Urothelium cell line (cell line): ENCODE data around the gene NDUFS7.
A peak's percentile ranks its signal among the peaks of the same experiment; 100 is the strongest.

ENCODE experiments used
- DNase-seq: peaks from one replicate; pipeline ENCODE4 v3.0.0; 2011; ENCODE audit warnings: low spot score, mixed read lengths
- FAIRE-seq: peaks from 2 replicates; lab custom pipeline; 2011; peaks lifted over from hg19 to GRCh38; lab: Jason Lieb, UNC

The NDUFS7 gene

DNA sequence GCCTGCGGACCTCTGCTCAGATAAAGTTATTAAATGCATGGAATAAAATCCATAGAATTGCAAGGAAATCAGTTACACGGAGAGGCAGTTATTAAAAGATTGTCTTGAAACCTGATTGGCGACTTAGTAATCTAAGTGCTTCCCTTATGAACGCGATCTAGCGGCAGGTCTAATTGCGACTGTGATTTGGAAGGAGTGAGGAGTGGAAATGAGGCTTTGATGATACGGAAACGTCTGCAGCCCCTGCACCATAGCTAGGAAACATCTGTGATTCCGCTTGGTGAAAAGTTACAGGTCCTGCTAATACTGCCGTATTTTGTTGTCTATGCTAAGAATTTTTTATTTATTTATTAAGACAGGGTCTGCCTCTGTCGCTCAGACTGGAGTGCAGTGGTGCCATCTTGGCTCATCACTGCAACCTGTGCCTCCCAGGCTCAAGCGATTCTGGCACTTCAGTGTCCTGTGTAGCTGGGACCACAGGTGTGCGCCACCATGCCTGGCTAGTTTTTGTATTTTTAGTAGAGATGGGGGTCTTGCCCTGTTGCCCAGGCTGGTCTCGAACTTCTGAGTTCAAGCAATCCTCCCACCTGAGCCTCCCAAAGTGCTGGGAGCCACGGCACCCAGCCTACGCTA, 887 bp downstream of the NDUFS7 start:
- no peak for FAIRE-seq
- no peak for DNase-seq

- DNase-seq (no peak), FAIRE-seq (no peak)
Observed at GRCh38 chr19:1385816-1386215, 2.1 kb downstream of the NDUFS7 start.

DNA sequence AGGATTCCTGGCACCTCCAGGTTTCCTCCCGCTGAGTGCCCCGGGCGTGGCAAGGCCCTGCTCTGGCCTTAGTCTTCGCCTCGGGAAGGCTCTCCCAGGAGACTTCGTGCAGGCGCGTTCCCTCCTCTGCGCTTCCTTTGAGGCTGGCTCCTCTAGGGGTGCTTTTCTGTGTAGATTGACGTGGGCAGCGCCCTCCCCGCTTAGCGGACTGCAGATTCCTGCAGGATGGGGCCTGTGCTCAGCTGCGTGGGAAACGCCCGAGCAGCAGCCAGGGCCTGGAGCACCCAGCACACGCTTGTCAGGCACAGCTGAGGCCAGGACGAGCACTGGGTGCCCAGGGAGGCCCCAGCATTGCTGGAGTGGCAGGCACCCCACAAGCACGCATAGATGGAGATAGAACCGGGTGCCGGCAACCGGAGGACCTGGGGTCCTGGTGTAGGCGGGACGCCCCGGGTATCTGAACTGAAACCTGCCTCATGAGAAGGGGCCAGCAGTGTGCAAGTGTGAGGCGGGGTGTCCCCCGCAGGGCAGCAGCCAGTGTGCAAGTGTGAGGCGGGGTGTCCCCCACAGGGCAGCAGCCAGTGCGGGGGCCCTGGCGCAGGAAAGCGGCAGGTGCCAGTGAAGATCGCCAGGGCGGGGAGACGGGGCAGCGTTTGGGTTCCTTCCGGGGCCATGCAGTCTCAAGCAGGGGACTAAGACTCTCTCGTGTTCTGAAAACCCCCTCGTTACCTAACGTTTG, 3.4 kb downstream of the NDUFS7 start:
- no peak for FAIRE-seq

GRCh38 chr19:1387684-1388636, 4.3 kb downstream of the NDUFS7 start:
- no peak for DNase-seq

More for the DNA sequence above, 3.4 kb downstream of the NDUFS7 start:
- no peak for DNase-seq

DNA sequence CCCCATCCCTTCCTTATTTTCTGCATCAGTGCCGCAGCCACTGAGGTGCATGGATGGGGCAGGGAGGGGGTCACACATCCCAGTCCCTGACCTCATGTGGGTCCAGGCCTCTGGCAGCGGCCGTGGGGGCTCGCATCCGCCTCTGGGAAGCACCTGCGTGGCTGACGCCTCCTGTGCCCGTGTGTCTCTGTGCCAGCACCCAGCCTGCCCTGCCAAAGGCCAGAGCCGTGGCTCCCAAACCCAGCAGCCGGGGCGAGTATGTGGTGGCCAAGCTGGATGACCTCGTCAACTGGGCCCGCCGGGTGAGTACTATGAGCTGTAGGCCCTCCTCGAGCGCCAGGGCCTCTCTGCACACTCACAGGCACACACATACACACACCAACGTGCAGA, 4.9 kb downstream of the NDUFS7 start:
- no peak for DNase-seq
- FAIRE-seq = no peak

More at GRCh38 chr19:1387684-1388636, 4.3 kb downstream of the NDUFS7 start:
- FAIRE-seq = no peak

DNA sequence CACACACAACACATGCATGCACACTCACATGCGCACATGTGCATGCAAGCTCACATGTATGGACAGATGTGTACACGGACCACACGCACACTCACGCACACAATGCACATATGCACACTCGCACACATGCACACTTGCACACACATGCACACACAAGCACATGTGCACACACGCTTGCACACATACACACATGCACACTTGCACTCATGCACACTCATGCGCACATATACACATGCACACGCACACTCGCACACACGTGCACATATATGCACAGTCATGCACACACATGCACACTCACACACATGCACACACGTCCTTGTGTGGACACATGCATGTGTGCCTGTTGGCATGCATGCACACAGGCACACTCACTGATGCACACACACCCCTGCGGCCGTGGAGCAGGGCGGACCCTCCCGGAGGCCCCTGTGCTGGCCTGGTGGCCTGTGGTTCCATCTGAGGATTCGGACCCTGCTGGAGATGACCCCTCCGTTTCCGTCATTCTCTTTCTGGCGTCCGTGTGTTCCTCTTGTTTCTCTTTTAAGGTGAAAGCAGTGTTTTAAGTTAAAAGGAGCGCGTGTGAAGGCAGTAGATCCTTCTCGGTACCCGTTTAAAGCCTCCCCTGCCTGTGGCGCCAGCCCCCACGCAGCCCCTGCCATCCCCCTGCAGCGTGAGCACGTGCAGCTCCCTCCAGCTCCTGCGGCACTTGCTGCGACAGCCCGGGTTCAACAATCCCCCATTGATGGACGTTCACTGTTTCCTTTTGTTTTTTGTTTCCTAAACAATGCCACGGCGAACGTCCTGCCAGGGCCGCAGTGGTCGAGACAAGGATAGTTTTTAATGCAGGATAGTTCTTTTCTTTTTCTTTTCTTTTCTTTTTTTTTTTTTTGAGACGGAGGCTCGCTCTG, 5.6 kb downstream of the NDUFS7 start:
- DNase-seq (no peak), FAIRE-seq (peak; percentile 91)

DNA sequence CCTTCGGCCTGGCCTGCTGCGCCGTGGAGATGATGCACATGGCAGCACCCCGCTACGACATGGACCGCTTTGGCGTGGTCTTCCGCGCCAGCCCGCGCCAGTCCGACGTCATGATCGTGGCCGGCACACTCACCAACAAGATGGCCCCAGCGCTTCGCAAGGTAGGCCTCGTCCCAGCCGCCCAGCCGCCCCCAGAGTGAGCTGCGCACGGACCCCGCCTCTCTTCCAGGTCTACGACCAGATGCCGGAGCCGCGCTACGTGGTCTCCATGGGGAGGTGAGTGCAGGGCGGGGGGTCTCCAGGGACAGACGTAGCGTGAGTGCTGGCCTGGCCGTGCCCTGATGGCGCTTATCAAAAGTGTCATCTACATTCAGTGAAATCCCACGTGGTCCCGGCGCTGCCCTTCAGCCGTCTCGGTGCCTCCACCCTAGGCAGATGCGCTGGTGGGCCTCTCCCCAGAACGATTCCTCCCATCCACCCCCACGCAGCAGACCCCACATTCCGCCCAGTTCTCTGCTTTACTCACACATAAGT, 7.2 kb downstream of the NDUFS7 start:
- DNase-seq (no peak), FAIRE-seq (no peak)

DNA sequence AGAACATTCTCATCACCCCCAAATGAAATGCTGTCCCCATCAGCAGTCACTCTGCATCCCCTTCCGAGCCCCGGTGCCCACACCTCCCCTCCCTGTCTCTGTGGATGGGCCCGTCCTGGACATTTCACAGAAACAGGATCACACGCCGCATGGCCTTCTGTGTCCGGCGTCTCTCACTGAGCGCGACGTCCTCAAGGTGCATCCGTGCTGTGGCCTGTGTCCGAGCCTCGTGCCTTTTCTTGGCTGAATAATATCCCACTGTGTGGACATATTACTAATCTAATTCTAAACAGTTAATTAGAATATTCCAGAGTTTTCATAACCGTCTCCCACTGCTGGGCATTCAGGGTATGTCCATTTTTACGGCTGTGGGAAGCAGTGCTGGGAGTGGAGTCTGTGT, 8.7 kb downstream of the NDUFS7 start:
- FAIRE-seq (no peak), DNase-seq (no peak)

GRCh38 chr19:1392939-1393530, 9.3 kb downstream of the NDUFS7 start:
- DNase-seq (no peak), FAIRE-seq (no peak)

DNA sequence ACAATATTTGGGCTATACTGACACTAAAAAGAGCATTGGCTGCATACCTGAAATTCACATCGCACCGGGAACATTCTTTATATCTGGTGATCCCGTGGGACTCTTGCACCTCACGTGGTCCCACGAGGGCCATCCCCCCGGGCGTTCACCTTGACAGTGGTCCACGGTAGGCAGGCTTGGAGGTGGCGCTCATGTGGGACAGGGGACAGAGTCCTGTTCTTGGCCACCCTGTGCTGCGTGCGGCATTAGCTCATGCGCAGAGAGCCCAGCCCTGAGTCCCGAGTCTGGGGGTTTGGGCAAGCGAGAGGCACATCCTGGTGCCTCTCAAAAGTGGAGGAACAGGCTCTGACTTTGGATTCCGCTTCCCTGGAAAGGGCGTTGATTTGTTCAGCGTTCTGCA, 10.1 kb downstream of the NDUFS7 start:
- no peak for FAIRE-seq

DNA sequence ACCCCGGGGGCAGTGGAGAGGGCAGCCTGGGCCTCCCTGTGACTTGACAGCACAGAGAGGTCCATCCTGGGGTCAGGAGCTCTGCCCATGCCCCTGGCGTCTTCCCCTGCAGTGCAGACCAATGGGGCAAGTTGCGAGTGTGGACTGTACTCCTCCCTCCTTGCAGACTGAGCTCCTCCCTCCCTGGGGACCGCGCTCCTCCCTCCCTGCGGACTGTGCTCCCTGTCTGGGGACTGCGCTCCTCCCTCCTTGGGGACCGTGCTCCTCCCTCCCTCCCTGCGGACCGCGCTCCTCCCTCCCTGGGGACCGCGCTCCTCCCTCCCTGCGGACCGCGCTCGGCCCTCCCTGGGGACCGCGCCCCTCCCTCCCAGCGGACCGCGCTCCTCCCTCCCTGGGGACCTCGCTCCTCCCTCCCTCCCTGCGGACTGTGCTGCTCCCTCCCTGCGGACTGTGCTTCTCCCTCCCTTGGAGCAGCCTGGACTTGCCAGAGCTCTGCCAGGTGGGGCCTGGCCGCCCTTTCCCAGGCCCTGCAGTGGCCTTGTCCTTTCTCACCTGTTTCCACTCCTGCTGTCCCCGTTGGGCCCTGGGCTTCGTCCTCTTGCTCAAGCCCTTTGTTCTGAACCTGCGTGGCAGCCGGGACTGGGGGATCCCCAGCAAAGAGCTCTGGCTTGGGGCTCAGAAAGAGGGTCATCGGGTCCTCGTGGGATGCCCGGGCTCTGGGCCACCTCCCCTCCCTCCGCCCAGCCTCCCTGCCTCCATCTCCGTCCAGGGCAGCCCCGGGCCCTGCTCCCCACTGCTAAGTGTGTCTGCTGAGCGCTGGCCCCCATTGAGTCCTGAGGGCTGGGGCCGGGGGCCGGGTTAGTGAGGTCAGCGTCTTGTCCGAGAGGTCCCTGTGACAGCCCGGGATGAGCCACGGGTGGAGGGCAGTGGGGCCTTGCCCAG, 10.8 kb downstream of the NDUFS7 start:
- DNase-seq = no peak
- FAIRE-seq = no peak

More for the DNA sequence above, 10.1 kb downstream of the NDUFS7 start:
- DNase-seq = no peak

- FAIRE-seq (no peak), DNase-seq (no peak)
Observed at GRCh38 chr19:1395194-1396018, 11.7 kb downstream of the NDUFS7 start.

DNA sequence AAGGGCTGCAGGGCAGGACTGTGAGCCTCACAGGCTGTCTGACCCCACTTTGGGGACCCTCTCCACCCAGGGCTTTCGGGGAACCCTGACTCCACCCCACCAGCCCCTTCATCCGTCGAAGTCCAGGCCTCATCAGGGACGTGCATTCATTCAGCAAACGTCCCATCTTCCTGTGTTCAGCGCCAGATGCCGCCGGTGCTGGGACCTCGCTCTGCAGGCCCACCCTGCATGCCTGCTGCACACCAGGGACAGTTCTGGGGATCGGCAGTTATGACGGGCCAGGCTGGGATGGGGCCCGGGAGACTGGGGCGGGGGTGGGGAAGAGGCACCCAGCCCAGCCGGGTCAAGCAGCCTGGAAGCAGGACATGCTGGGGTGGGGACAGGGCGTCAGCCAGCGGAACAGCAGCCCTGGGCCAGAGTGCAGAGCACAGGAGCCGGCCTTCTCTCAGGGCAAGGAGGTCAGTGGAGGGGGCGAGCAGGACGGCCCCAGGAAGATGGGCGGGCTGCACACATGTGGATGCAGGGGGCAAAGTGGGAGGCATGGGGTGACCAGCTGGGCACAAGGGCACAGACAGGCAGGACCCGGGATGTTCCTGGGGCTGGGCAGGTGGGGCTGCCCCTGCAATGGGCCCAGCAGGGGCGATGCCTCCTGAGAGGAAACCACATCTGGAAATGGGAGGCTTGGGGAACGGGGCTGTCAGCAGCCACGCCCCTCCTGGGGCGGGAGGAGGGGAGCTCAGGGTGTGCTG, 12.5 kb downstream of the NDUFS7 start:
- FAIRE-seq = no peak

GRCh38 chr19:1396768-1397679, 13.3 kb downstream of the NDUFS7 start:
- FAIRE-seq = no peak
- no peak for DNase-seq

More for the DNA sequence above, 12.5 kb downstream of the NDUFS7 start:
- DNase-seq = no peak

- FAIRE-seq (no peak), DNase-seq (no peak)
Observed at GRCh38 chr19:1397838-1398237, 14.1 kb downstream of the NDUFS7 start.

DNA sequence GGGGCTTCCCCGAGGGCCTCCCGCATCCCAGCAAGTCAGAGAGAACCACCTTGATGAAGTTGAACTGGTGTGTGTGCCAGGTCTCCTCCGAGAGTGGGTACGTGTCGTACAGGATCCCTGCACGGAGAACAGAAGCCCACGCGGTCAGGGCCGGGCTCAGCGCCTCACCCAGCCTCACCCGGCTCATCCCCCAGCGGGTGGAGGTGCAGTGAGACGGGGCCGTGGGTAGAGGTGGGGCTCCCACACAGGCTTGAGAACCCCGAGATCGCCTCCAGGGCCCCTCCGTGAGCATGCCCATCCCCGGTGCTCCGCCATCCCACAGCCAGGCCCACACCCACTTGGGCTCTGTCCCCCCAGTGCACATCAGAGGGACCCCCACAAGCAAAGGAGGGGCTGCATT, 15.4 kb downstream of the NDUFS7 start:
- no peak for FAIRE-seq
- DNase-seq = no peak
